Stimulated activated CD8-positive, alpha-beta memory T cell treated with anti-CD3 and anti-CD28 coated beads, Interleukin-7, amount 100 ng/mL, for 1 hour (primary cell): Measurements from ENCODE around the gene AP2A2.

Experiments used
- DNase-seq, 2 donors: peaks; one replicate each; pipeline ENCODE4 v3.0.0-alpha.2; 2020; ENCODE audit warnings: low read depth in 2 of 2

The AP2A2 gene

DNA sequence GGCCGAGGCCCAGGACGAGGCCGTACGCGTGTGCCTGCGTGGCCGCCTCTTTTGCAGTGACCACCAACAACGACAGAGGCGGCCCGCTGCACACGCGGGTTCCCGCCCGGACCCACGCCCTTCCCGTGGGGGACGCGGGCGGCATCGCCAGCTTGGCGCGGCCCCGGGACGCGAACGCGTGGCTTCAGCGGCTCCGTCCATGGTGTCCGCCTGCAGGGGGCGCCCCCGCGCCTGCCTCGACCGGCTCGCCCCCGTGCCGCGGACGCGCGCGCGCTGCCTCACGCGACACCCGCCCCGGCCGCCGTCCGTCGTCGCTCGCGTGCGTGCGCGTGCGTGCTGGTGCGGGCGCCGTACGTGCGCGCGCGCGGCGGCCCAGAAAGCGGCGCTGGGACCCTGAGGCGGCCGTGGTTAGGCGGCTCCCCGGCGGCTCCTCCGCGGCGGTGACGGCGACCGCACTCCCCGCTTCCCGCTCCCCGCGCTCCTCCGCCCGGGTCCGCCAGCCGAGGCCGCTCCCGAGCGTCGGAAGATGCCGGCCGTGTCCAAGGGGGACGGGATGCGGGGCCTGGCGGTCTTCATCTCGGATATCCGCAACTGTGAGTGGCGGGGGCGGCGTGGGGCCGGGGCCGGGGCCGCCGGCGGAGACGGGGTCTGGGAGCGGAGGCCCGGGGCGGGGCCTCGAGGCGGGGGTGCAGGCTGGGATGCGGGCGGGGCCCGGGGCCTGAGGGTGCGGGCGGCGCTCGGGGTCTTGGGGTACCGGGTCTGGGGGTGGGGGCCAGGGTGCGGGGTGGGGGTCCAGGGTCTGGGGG, at the start of gene AP2A2:
Gene AP2A2, plus strand, starts transcription at position 375 of the 806 bp plus-strand sequence. Its CDS starts 152 bp downstream, at position 527.
- DNase-seq: peak; percentile 79 to 80

DNA sequence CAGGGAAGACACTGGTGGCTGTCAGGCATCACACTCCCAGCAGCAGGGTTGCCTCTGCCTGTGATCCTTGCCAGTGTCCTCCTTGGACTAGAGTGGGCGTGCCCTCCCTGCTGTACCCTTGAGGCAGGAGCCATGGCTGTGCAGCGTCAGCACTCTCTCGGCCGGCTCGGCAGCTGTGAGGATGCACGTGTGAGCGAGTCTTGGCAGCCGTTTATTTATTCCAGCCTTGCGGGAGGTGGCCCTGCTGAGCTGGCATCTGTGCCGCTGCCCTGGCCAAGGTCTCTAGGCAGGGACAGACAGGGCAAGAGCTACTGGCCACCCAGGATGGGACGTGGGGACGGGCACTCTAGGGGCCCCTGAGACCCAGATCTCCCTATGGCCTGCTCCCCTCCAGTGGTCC, 49.1 kb upstream of the AP2A2 start:
- DNase-seq: no peak

DNA sequence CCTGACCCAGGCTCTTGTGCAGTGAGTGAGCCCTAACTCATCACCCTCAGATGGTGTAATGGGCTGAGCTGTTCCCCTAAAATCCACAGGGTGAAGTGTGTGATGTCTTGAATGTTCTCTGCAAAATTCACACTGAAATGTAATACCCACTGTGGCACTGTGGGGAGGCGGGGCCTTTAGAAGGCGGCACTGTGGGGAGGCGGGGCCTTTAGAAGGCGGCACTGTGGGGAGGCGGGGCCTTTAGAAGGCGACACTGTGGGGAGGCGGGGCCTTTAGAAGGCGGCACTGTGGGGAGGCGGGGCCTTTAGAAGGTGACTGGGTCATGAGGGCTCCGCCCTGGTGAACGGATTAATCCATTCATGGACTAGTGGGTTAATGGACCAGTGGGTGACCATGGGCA, 48.1 kb upstream of the AP2A2 start:
- no peak for DNase-seq

DNA sequence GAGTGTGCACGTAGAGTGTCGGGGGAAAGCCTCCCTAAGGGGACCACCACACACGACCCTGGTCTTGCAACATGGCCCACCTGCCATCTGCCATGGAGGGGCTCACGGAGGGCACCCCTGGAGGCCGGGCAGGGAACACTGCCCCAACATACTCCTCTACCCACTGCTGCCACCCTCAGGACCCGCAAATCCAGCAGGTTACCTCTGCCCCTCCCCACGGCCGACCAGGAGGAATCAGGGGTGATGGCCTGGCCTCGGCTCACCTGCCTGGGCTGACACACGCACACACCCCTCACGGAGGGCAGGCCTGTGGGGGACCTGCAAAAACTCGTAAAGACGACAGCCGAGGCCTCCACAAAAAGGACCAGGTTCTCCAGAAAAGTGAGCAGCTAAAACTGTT, 45.2 kb upstream of the AP2A2 start:
- DNase-seq: no peak

DNA sequence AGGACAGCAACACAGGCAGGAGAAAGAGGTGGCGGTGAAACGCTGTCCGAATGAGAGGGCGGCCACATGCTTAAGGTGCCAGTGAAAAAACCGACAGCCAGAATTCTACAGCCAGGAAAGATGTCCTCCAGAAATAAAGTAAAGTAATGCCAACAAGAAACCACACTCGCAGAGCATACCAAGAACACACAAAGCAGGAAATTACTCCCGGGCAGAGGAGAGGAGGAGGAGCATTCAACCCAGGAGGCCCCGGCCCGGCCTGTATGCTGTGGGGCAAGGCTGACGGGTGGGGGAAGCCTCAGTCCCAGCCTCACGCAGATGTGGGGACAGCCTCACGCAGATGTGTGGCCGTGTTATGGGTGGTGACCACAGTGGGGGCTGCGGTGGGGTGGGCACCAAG, 43.1 kb upstream of the AP2A2 start:
- DNase-seq: no peak

DNA sequence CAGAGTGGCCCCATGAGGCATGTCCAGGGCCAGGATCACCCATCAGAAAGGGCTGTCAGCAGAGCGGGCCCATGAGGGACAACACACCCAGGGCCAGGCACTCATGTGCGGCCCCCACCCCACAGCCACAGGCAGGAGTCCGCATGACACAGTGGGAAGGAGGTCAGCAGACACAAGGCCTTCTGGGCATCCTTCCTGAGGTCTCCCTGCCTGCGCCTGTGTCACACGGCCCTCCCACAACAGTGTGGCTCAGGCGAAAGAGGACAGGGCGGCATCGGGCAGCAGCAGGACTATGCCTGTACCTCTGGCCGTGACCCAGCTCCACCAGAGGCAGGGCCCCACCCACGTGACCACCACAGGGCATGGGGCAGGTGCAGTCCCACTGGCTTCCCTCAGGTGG, 42.1 kb upstream of the AP2A2 start:
- DNase-seq: no peak

DNA sequence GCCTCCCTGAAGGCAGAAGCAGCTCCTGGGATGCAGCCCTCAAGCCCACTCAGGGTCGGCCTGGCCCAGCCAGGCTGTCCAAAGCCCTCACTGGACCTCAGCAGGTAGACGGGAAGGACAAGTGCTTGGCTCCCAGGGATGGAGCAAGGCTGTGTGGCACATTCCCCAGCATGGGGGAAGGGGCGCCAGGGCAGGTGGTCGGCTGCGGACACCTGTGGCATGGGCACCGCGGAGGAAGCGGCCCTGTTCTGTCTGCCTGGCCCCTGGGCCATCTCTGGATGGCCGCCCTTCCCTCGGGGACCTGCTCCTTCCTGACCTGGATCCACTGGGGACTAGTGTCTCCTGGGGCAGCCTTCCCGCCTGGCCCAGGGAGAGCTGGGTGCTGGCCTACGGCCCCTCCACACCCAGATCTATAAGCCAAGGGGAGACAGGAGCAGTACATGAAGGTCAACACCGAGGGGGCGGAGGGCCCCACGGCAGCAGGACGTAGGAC, 41.0 kb upstream of the AP2A2 start:
- DNase-seq: no peak

DNA sequence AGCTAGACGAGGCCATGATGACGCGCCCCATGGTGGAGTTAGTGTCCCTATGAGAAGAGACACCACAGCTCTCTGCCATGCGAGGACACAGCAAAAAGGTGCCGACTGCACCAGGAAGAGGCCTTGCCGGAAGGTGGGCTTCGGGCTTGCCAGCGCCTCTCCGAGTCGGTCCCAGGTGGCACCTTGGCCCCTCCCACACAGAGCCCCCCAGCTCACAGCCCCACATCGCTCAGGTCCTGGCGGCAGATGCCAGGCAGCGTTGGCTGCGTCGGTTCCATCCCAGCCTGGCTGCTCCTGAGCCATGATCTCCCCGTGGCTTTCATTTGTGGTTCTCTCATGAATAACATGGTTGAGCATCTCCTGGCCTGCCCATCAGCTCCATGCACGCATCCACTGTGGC, 39.1 kb upstream of the AP2A2 start:
- DNase-seq: no peak

DNA sequence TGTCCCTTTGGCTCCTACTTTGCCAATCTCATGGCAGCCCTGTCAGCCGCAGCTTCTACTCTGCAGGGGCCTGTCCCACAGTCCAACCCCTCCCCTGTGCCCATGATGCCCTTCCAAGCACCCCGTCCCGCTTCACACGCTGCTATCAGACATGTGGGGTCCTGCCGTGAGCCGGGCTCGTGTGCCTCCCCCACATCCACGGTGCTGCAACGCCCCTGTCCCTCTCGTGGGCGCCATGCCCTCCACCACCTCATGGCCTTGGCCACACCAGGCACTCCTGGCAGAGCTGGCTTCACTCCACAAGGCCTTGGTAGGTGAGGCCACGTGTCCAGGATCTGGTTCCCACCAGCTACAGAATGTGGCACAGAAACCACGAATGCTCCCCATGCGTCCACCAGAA, 38.1 kb upstream of the AP2A2 start:
- no peak for DNase-seq

DNA sequence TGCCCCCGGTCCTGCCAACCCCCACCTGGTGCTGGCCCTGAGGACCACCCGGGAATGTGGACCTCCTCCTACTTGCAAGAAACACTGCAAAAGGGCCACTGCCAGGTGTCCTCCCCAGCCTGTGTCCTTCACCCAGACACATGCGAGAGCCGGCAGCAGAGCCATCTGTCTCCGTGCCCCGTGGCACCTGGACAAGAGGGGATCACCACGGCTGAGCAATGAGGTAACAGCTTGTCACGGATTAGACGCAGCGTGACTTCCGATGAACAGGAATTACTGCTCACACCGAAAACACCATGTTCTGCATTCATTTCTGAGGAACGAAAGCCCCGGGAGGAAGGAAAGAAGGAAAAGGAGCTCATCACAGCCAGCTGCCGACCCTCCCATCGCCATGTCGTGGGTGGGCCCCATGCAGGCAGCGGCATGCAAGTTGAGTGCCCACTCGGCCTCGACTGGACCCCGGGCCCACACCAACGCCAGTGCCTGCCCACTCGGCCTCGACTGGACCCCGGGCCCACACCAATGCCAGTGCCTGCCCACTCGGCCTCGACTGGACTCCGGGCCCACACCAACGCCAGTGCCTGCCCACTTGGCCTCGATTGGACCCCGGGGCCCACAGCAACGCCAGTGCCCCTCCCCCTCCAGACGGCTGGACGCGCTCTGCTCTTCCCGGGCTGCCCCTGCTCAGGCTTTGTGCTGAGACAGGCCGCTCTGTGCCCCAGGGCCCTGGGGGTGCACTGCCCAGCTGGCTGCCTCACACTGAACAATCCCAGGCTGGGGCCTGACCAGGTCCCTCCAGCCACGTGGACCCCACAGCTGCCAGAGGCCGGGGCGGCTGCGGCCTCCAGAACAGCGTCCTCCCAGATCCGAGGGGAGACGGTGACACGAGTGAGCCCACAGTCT, 37.1 kb upstream of the AP2A2 start:
- DNase-seq: no peak

DNA sequence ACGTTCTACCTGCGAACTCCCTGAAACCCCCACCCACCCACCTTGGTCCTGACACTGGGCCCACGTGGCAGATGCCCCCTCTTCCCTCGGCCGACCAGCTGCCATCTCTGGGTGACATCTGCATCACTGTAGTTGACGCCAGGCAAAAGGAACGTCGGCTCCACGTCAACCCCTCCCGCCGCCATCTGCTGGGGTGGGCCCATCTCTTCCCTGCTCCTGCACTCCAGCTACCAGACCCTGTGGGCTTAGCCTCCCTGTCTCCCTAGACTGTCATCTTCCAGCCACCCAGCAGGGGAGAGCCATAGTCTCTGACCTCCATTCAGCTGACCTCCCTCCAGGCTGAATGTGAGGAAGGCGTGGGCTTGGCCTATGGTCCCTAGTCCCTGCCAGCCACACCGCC, 36.4 kb upstream of the AP2A2 start:
- no peak for DNase-seq

DNA sequence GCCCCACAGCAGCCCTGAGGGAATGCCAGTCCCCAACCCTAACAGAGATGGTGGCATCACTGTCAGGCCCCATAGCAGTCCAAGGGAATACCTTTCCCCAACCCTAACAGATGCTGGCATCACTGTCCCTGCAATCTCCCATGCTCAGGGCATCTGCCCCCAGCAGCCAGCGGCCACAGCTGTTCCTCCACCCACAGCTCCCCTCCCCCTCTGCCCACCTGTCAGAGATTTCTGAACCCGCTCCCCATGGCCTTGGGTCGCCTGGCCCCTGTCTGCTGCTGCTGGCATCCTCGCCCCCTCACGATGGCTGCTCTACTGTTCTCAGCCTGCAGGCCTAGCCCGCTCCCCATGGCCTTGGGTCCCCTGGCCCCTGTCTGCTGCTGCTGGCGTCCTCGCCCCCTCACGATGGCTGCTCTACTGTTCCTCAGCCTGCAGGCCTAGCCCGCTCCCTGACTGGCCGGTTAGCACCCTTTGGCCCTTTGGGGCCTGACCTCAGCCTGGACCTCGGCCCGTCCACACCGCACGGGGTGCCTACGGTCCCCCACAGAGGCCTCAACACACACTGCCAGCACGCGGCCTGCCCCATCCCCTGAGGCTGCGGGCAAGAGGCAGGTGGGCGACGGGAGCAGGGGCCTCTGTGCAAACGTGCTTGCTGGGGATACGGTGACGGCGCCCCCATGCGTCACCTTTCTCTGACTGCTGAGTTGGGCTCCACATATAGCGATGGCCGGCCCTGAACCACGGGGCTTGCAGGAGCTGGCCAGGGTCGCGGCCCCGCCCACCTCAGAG, 35.8 kb upstream of the AP2A2 start:
- no peak for DNase-seq

DNA sequence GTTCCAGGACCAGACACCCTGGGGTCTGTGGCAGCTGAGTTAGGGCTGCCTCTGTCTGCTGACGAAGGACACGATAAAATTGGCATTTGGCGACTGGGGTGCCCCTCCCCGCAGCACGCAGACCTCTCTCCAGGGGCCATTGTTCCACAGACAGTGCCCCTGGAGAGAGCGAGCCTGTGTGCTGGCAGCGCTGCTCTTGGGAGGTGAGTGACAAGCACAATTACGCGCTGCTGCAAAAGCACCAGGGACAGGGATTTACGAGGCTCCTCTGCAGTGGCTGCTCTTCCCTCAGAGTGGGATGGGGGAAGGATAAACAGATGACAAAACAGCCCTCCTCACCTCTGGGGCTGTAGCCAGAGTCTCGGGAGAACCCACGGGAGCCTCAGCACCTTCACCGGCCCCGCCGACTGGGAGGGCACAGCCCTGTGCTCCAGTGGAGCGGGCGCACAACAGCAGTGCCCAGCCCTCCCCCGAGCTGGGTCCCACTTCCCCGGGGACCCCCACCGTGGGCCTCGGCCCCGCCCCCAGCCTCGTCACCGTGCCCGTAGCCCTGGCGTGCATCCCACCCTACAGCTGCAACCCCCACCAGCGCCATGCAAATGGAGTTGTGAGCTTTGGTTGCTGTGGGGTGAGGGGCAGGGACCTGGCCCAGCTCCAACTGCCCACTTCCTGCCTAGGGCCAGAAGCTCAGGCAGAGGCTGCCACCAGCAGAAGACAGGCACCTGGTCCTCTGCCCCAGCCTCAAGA, 34.7 kb upstream of the AP2A2 start:
- DNase-seq: no peak

DNA sequence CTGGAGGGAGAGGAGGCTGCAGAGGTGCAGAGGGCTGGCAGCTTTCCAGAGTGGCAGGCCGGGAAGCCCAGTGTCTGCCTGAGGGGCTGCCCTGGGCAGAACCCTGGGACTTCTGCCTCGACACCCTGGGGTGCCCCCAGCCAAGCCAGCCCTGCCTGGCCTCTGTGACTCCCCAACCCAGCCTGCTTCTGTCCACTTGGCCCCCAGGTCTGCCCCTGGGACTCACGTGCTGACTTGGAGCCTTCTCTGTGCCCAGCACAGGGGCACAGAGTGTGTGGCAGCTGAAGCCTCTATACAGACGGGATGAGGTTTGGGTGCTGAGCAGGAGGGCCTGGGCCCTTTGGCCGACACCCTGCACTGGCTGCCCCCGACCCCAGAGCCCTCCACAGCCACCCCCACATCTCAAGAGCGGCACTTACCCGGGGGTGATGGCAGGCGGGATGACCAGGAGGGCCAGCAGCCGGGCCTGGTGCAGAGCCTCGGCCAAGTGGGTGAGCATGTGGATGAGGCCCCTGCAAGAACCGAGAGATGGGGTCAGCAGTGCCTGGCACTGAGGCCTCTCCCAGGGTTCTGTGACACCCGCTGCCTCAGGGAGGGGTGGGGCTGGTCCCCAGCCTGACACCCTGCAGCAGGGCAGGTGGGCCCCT, 32.5 kb upstream of the AP2A2 start:
- DNase-seq: no peak

DNA sequence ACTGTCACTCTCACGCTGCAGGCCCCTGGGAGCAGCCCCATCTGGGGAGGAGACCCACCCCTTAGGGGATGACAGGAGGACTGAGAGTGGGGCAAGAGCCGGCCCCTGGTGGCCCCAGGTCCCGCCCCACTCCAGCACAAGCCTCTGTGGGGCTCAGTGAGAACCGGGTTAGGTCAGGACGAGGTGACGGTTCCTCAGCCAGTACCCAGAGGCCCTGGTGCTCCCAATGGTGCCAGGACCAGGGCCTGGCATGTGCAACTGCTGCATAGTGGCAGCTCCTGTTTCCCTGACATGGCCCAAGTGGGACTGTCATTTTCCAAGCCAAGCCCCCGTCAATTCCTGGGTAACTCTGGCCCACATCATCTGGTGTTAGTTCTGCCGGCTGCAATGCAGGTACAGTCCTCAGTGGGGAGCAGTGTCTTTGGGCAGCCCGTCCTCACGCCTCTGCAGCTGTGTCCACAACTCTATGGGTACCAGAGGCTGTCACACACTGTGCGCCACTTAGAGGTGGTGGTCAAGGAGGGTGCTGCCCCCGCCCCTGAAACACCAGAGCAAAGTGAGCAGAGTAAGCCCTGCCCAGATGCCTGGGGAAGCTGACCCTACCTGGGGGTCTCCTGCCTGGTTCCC, 31.0 kb upstream of the AP2A2 start:
- no peak for DNase-seq

DNA sequence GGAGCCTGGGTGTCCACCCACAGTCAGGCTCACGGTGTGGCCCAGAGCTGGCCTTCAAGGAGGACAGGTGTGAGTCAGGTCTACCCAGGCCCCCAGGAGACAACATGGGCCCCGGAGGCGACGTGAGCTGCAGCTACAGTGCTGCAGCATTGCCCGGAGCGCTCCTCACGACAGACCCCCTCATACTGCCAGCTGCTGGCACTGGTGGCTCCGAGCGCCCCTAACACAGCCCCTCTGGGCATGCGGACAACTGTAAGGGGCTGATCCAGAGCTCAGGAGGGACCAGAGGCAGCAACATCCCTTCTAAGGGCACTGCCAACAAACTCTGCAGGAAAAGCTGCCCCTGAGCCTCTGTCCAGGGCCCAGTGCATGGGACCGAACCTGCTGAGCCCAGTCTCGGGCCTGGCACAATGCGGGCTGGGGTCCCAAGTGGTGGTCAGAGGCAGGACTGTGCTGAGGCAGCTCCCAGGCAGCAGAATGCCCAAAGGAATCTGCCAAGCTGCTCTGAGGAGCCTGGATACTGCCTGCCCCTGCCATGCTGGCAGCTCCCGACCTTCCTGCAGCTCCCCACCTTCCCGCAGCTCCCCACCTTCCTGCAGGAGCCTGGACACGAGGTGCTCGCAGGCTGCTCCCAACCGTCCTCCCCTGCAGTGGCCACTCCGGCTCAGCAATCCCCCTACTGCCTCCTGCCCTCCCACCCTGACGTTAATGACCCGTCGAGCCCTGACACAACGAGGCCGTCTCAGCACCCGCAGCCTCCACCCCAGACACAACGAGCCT, 30.1 kb upstream of the AP2A2 start:
- no peak for DNase-seq

DNA sequence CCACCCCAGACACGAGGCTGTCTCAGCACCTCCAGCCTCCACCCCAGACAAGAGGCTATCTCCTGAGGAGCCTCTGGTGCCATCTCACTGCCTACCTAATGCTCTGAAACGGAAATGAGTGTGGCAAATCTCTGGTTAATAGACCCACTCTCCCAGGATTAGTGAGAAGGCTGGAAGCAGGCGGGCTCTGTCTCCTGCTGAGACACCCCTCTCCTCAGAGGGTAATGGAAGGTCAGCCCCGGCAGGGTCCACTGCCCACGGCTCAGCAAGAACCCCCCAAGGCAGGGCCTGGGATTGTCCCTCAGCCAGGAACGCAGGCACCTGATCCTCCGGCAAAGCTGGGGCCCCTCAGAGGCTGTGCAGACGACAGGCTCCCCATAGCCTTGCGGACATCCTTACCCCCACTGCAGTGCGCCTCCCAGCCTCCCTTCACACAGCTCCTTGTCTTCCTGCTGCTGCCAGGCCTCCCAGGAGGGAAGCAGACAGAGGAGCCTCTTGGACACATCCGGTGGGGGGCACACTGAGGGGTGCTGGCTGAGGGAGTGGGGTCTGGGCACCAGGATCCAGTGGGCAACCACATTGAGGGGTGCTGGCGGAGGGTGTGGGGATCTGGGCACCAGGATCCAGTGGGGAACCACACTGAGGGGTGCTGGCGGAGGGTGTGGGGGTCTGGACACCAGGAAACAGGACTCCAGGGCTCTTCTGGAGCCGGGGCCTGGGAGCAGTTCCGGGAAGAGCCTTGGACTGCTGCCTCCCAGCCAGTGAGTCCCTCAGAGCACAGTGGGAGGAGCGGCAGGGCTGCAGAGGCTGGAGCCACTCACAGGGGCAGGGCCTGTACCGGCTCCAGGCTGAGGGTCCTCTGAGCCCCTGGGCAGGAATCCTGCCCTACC, 28.2 kb upstream of the AP2A2 start:
- DNase-seq: no peak

DNA sequence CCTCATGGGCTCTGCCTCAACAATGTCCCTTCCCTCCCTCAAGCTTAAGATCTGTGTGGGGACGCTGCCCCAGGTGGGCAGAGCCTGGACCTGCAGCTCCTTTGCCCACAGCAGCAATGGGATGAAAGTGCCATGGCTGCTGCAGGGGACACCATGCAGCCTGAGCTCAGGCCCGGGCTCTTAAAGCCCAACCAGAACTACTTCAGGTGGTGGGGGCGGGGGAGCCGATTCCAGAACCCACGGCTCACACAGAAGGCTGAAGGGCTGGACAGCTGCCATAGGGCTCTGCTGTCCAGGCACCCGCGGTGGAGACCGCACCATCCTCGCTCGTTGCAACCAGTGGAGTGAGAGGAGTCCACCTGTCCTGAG, 27.5 kb upstream of the AP2A2 start:
- DNase-seq: no peak
